Karpas-422 (cell line): ENCODE results near the gene TPCN2. TPM values are rescaled to one million over a fixed set of nuclear protein-coding genes. Genes with fewer than 3 reads are reported as not detected.

Experiments
- DNase-seq: peaks from one replicate; pipeline ENCODE4 v3.0.0-alpha.2; 2015
- H2AFZ ChIP-seq: fragments of 200-600 bp; sonication (generic); 2 replicates; pipeline ENCODE4 v1.6.1; 2014; ENCODE audit warnings: antibody characterized with exemption, low read length, mixed read lengths
- H3K27ac ChIP-seq: fragments of 200-600 bp; sonication (generic); 2 replicates; pipeline ENCODE4 v1.5.1; 2014; ENCODE audit warnings: mild to moderate bottlenecking, low read length, moderate library complexity
- H3K27me3 ChIP-seq: fragments of 200-600 bp; sonication (generic); 2 replicates; pipeline ENCODE4 v1.6.1; 2014; ENCODE audit warnings: low read length, mixed read lengths
- H3K36me3 ChIP-seq: fragments of 200-600 bp; sonication (generic); 2 replicates; pipeline ENCODE4 v1.6.1; 2014; ENCODE audit warnings: low read length, mixed read lengths; ENCODE audit not compliant: insufficient read depth
- H3K4me1 ChIP-seq: fragments of 200-600 bp; sonication (generic); 2 replicates; pipeline ENCODE4 v1.6.1; 2014; ENCODE audit warnings: mild to moderate bottlenecking, low read length, mixed read lengths
- H3K4me2 ChIP-seq: fragments of 200-600 bp; sonication (generic); 2 replicates; pipeline ENCODE4 v1.6.1; 2014; ENCODE audit warnings: low read length, low read depth, mild to moderate bottlenecking; ENCODE audit not compliant: poor library complexity, severe bottlenecking
- H3K4me3 ChIP-seq: fragments of 200-600 bp; sonication (generic); 2 replicates; pipeline ENCODE4 v1.5.1; 2014; ENCODE audit warnings: mild to moderate bottlenecking, antibody characterized with exemption, low read length, mixed read lengths
- H3K79me2 ChIP-seq: fragments of 200-600 bp; sonication (generic); 2 replicates; pipeline ENCODE4 v1.6.1; 2014; ENCODE audit warnings: mild to moderate bottlenecking, low read length, mixed read lengths
- H3K9ac ChIP-seq: fragments of 200-600 bp; sonication (generic); 2 replicates; pipeline ENCODE4 v1.6.0; 2014; ENCODE audit warnings: low read length
- H3K9me2 ChIP-seq: fragments of 200-600 bp; sonication (generic), shearing (Covaris generic); replicated peaks from 2 replicates; pipeline ENCODE4 v1.6.0; 2014; ENCODE audit warnings: mild to moderate bottlenecking, low read length, moderate library complexity; ENCODE audit not compliant: insufficient read depth
- H3K9me3 ChIP-seq: fragments of 300-700, 200-600 bp; sonication (generic); 2 replicates; pipeline ENCODE4 v1.6.1; 2014; ENCODE audit warnings: low read length, mixed read lengths
- H4K20me1 ChIP-seq: fragments of 200-600 bp; sonication (generic); 2 replicates; pipeline ENCODE4 v1.6.1; 2014; ENCODE audit warnings: mild to moderate bottlenecking, antibody characterized with exemption, low read length, low read depth; ENCODE audit not compliant: insufficient read depth
- total RNA-seq: library from RNA; depleted of rRNA; stranded (reverse); fragments of >200 nt; shearing (Covaris generic); gene quantifications from 2 replicates; pipeline ENCODE4 v1.2.3, GENCODE V29; 2014; ENCODE audit warnings: low replicate concordance

The TPCN2 gene
- total RNA-seq, 1 experiment from 2014 or later = 37.6 TPM

GRCh38 chr11:69002570-69003231, 46.0 kb upstream of the TPCN2 start:
- no peaks in the 10 kb centered on the region for H4K20me1 ChIP-seq
- no peak overlapping the region for H2AFZ ChIP-seq
- no peaks in the 10 kb centered on the region for H3K36me3 ChIP-seq
- no peak overlapping the region for H3K4me3 ChIP-seq
- no peak overlapping the region for H3K9ac ChIP-seq
- H3K4me2 ChIP-seq = no peak overlapping the region
- no peaks in the 10 kb centered on the region for H3K4me1 ChIP-seq
- no peak overlapping the region for H3K27ac ChIP-seq
- H3K79me2 ChIP-seq = no peaks in the 10 kb centered on the region
- H3K9me3 ChIP-seq = no peaks in the 10 kb centered on the region
- no peaks in the 10 kb centered on the region for H3K9me2 ChIP-seq
- H3K27me3 ChIP-seq = no peaks in the 10 kb centered on the region
- DNase-seq = no peak

- Histone ChIP-seq H3K4me1 (no peaks in the 10 kb centered on the region), H4K20me1 (no peaks in the 10 kb centered on the region), H3K9me3 (no peaks in the 10 kb centered on the region), H3K27ac (no peak overlapping the region), H3K4me3 (no peak overlapping the region), H3K9ac (no peak overlapping the region), H2AFZ (no peak overlapping the region), H3K9me2 (no peaks in the 10 kb centered on the region), H3K4me2 (no peak overlapping the region), H3K79me2 (no peaks in the 10 kb centered on the region), H3K36me3 (no peaks in the 10 kb centered on the region), H3K27me3 (no peaks in the 10 kb centered on the region)
- no peak for DNase-seq
These were observed 45.3 kb upstream of the TPCN2 start for GRCh38 chr11:69003301-69003865.

- H3K9ac ChIP-seq = no peak overlapping the region
These were observed 44.8 kb upstream of the TPCN2 start for GRCh38 chr11:69003866-69004367.

DNA sequence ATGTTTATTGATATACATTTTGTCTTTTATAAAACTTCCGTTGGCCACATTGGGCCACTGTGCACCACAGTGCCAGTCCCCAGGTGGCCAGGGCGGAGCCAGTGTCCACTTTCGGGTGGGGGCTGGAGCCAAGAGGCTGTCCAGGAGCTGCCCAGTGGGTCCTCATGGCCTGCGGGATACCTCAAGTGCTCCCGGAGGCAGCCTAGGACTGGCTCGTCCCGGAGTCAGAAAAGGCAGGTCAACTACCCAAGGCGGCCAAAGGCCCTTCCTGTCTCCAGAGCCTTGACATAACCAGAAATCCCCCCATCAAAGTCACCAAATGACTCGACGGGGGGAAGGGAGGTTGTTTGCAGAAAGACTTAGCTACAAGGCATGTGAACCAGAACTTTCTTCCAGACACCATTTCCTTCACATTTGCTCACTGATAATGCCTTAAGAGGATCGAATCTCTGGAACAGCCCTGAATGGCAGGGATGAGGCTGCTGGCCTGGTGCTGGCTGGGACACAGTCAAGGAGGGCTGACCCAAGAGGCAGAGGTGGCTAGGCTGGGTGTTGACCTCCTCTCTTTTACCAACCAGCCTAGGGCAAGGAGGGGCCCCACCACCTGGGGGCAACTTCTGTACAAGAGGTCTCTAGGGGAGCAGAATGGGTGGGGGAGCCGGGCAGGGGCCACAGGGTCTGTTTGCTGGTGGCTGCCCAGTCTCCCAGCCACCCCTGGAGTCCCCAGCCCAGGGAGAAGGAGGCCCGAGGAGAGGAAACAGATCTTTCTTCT, 44.1 kb upstream of the TPCN2 start:
- H3K4me1 ChIP-seq = no peaks in the 10 kb centered on the region
- H3K36me3 ChIP-seq = no peaks in the 10 kb centered on the region
- DNase-seq = no peak
- no peaks in the 10 kb centered on the region for H4K20me1 ChIP-seq
- no peak overlapping the region for H3K9ac ChIP-seq
- no peaks in the 10 kb centered on the region for H3K79me2 ChIP-seq
- no peak overlapping the region for H3K4me2 ChIP-seq
- H2AFZ ChIP-seq = no peak overlapping the region
- no peak overlapping the region for H3K27ac ChIP-seq
- no peaks in the 10 kb centered on the region for H3K9me3 ChIP-seq
- no peaks in the 10 kb centered on the region for H3K9me2 ChIP-seq
- no peak overlapping the region for H3K4me3 ChIP-seq
- H3K27me3 ChIP-seq = no peaks in the 10 kb centered on the region

More at GRCh38 chr11:69003866-69004367, 44.8 kb upstream of the TPCN2 start:
- Histone ChIP-seq H3K9me2 (no peaks in the 10 kb centered on the region), H3K27ac (no peak overlapping the region), H3K36me3 (no peaks in the 10 kb centered on the region), H4K20me1 (no peaks in the 10 kb centered on the region), H3K4me1 (no peaks in the 10 kb centered on the region), H3K79me2 (no peaks in the 10 kb centered on the region), H3K4me3 (no peak overlapping the region), H3K27me3 (no peaks in the 10 kb centered on the region), H3K4me2 (no peak overlapping the region), H2AFZ (no peak overlapping the region), H3K9me3 (no peaks in the 10 kb centered on the region)
- DNase-seq = no peak

- Histone ChIP-seq H3K27me3 (no peaks in the 10 kb centered on the region), H3K27ac (no peak overlapping the region), H4K20me1 (no peaks in the 10 kb centered on the region), H2AFZ (no peak overlapping the region), H3K9me2 (no peaks in the 10 kb centered on the region), H3K4me1 (no peaks in the 10 kb centered on the region), H3K9me3 (no peaks in the 10 kb centered on the region), H3K36me3 (no peaks in the 10 kb centered on the region), H3K4me2 (no peak overlapping the region), H3K9ac (no peak overlapping the region), H3K4me3 (no peak overlapping the region), H3K79me2 (no peaks in the 10 kb centered on the region)
- DNase-seq = no peak
These were observed 43.5 kb upstream of the TPCN2 start for GRCh38 chr11:69005183-69005630.

DNA sequence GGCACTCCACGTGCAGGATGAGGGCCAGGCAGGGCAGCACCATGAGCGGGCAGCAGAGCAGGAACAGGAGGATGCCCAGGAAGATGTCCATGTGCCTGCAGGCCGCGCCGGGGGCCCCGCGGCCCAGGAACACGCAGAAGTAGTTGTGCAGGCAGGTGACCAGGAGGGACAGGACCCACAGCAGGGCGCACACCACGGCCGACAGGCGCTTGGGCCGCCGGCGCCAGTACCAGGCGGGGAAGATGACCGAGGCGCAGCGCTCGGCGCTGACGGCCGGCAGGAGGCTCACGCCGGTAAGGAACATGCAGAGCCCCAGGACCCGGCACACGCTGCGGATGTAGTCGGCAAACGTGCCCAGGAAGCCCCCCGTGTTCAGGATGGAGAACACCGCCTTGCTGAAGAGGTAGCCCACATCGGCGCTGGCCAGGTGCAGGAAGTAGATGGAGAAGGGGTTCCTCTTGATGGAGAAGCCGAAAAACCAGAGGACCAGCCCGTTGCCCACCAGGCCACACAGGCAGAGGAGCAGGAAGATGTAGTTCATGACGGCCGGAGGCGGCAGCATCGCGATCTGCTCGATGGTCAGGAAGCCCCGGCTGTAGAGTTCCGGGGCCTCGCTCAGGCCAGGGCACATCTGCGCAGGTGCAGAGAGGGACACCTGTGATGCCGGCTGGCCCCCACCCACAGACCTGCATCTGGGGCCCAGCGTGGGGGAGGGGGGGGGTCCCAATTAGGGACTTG, 42.9 kb upstream of the TPCN2 start:
- H3K4me2 ChIP-seq = no peak overlapping the region
- H3K36me3 ChIP-seq = no peaks in the 10 kb centered on the region
- H2AFZ ChIP-seq = no peak overlapping the region
- no peaks in the 10 kb centered on the region for H3K79me2 ChIP-seq
- H3K27ac ChIP-seq = no peak overlapping the region
- no peak for DNase-seq
- no peaks in the 10 kb centered on the region for H3K27me3 ChIP-seq
- H3K4me1 ChIP-seq = peaks cover 5% of the 10 kb centered on the region
- no peaks in the 10 kb centered on the region for H4K20me1 ChIP-seq
- no peaks in the 10 kb centered on the region for H3K9me2 ChIP-seq
- no peaks in the 10 kb centered on the region for H3K9me3 ChIP-seq
- no peak overlapping the region for H3K4me3 ChIP-seq
- H3K9ac ChIP-seq = no peak overlapping the region

DNA sequence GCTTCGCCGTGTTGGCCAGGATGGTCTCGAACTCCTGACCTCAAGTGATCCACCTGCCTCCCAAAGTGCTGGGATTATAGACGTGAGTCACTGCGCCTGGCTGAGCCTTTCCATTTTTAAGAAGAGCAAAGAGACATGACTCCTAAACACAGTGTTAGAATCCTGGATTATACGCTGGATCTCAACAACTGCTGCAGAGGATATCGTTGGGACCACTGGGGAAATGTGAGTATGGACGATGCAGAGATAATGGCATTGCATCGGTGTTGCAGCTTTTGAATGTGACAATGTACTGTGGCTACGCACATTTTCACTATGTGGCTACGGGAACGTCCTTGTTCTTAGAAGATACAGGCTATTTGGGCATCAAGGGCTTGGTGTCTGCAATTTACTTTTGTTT, 41.9 kb upstream of the TPCN2 start:
- H3K36me3 ChIP-seq = no peaks in the 10 kb centered on the region
- no peak overlapping the region for H3K9ac ChIP-seq
- peaks cover 9% of the 10 kb centered on the region for H3K4me1 ChIP-seq
- no peak for DNase-seq
- H3K9me3 ChIP-seq = no peaks in the 10 kb centered on the region
- H3K9me2 ChIP-seq = no peaks in the 10 kb centered on the region
- no peaks in the 10 kb centered on the region for H3K27me3 ChIP-seq
- H3K79me2 ChIP-seq = no peaks in the 10 kb centered on the region
- no peak overlapping the region for H3K4me3 ChIP-seq
- H4K20me1 ChIP-seq = no peaks in the 10 kb centered on the region
- no peak overlapping the region for H3K4me2 ChIP-seq
- H2AFZ ChIP-seq = no peak overlapping the region
- no peak overlapping the region for H3K27ac ChIP-seq

GRCh38 chr11:69007975-69008381, 40.8 kb upstream of the TPCN2 start:
- Histone ChIP-seq H3K4me2 (no peak overlapping the region), H3K79me2 (no peaks in the 10 kb centered on the region), H3K27ac (no peak overlapping the region), H3K4me1 (peaks cover 9% of the 10 kb centered on the region), H3K9ac (no peak overlapping the region), H3K9me2 (no peaks in the 10 kb centered on the region), H3K27me3 (no peaks in the 10 kb centered on the region), H3K36me3 (no peaks in the 10 kb centered on the region), H3K4me3 (no peak overlapping the region), H3K9me3 (no peaks in the 10 kb centered on the region), H4K20me1 (no peaks in the 10 kb centered on the region), H2AFZ (no peak overlapping the region)
- DNase-seq = no peak
